ENCODE measurements around the gene EPHA3. TPM values are rescaled to one million over a fixed set of nuclear protein-coding genes. Genes with fewer than 3 reads are reported as not detected.

EPHA3 gene
- total RNA-seq, 1 experiment from 2014 or later, result not detected

DNA sequence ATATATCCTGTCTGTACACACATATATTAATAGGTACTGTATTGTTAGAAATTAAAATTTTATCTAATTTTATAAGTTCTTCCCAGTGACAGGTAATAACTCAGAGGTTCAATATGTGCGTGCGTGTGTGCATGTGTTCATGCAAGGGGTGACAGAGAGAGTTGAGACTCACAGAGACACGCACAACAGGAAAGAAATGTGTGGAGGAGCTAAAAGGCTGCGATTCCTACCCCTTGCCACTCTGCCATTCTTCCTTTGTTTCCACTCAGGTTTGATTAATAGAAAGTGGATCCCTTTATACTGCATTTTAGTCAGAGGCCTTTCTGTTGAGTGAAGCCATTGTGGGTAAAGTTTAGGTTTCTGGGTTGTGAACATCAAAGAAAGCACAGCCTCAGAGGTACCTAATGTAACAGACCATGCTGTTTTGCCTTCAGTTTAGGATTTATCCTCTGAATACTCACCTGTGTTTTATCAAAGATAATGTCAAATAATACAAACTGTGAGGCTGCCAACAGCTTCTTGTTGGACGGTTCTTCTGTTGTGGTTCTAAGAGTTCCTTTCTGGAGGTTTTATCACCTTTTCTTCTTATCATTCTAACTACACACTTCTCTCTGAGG, 182.3 kb downstream of the EPHA3 start:
- POLR2A ChIA-PET, result no interaction called here

GRCh38 chr3:89297199-89297598, 189.8 kb downstream of the EPHA3 start:
- no peaks in the 10 kb centered on the region for H3K27me3 ChIP-seq (replicated peaks; ENCODE audit: control insufficient read depth, insufficient read depth, low read length)
- TF ChIP-seq, protein P1, sequence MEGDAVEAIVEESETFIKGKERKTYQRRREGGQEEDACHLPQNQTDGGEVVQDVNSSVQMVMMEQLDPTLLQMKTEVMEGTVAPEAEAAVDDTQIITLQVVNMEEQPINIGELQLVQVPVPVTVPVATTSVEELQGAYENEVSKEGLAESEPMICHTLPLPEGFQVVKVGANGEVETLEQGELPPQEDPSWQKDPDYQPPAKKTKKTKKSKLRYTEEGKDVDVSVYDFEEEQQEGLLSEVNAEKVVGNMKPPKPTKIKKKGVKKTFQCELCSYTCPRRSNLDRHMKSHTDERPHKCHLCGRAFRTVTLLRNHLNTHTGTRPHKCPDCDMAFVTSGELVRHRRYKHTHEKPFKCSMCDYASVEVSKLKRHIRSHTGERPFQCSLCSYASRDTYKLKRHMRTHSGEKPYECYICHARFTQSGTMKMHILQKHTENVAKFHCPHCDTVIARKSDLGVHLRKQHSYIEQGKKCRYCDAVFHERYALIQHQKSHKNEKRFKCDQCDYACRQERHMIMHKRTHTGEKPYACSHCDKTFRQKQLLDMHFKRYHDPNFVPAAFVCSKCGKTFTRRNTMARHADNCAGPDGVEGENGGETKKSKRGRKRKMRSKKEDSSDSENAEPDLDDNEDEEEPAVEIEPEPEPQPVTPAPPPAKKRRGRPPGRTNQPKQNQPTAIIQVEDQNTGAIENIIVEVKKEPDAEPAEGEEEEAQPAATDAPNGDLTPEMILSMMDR (IDR thresholded peaks at IDR 0.05; ENCODE audit: insufficient read depth in 1 of 2, low read depth in 1 of 2, low read length in 1 of 2, severe bottlenecking in 1 of 2, unreplicated experiment in 1 of 2), result no peak
- H3K27me3 Mint-ChIP-seq (ENCODE audit: insufficient read depth, unreplicated experiment), result no peaks in the 10 kb centered on the region
- H3K36me3 ChIP-seq (ENCODE audit: control insufficient read depth, insufficient read depth, low read length), result no peaks in the 10 kb centered on the region
- no peaks in the 10 kb centered on the region for H3K4me1 Mint-ChIP-seq (ENCODE audit: low read depth, unreplicated experiment)
- H3K9me3 ChIP-seq, result no peaks in the 10 kb centered on the region
- no peak for DNase-seq
- no peak overlapping the region for H3K4me3 ChIP-seq (ENCODE audit: low read depth, low read length)
- intact Hi-C loops (cut with micrococcal nuclease; ENCODE audit: unreplicated experiment), result no loop called here
- H3K27ac Mint-ChIP-seq (ENCODE audit: unreplicated experiment), result no peak overlapping the region
- H3K4me3 Mint-ChIP-seq (ENCODE audit: unreplicated experiment), result no peak overlapping the region
- POLR2A ChIA-PET, result no interaction called here
- CTCF ChIA-PET, result no interaction called here
- no TSS peak for BruUV-seq (replicated peaks)
- H3K36me3 Mint-ChIP-seq (ENCODE audit: insufficient read depth, unreplicated experiment), result no peaks in the 10 kb centered on the region
- no peaks in the 10 kb centered on the region for H3K9me3 Mint-ChIP-seq (ENCODE audit: unreplicated experiment)
- H3K4me1 ChIP-seq, result no peaks in the 10 kb centered on the region

More for the DNA sequence above, 182.3 kb downstream of the EPHA3 start:
- no peak for DNase-seq
- H3K36me3 Mint-ChIP-seq (ENCODE audit: insufficient read depth, unreplicated experiment), result no peaks in the 10 kb centered on the region
- TF ChIP-seq, protein P1 (IDR thresholded peaks at IDR 0.05; ENCODE audit: insufficient read depth in 1 of 2, low read depth in 1 of 2, low read length in 1 of 2, severe bottlenecking in 1 of 2, unreplicated experiment in 1 of 2), result no peak
- H3K9me3 Mint-ChIP-seq (ENCODE audit: unreplicated experiment), result no peaks in the 10 kb centered on the region
- Histone ChIP-seq H3K9me3 (no peaks in the 10 kb centered on the region), H3K4me3 (ENCODE audit: low read depth, low read length) (no peak overlapping the region), H3K4me1 (no peaks in the 10 kb centered on the region), H3K27me3 (replicated peaks; ENCODE audit: control insufficient read depth, insufficient read depth, low read length) (no peaks in the 10 kb centered on the region), H3K36me3 (ENCODE audit: control insufficient read depth, insufficient read depth, low read length) (no peaks in the 10 kb centered on the region)
- BruUV-seq (replicated peaks), result no TSS peak
- intact Hi-C loops (cut with micrococcal nuclease; ENCODE audit: unreplicated experiment), result no loop called here
- H3K4me1 Mint-ChIP-seq (ENCODE audit: low read depth, unreplicated experiment), result no peaks in the 10 kb centered on the region
- no peak overlapping the region for H3K27ac Mint-ChIP-seq (ENCODE audit: unreplicated experiment)
- CTCF ChIA-PET, result no interaction called here
- H3K27me3 Mint-ChIP-seq (ENCODE audit: insufficient read depth, unreplicated experiment), result no peaks in the 10 kb centered on the region
- H3K4me3 Mint-ChIP-seq (ENCODE audit: unreplicated experiment), result no peak overlapping the region

GRCh38 chr3:89300526-89300925, 193.1 kb downstream of the EPHA3 start:
- BruUV-seq (replicated peaks), result no TSS peak
- intact Hi-C loops (cut with micrococcal nuclease; ENCODE audit: unreplicated experiment), result no loop called here
- Mint-ChIP-seq H3K36me3 (ENCODE audit: insufficient read depth, unreplicated experiment) (no peaks in the 10 kb centered on the region), H3K4me3 (ENCODE audit: unreplicated experiment) (no peak overlapping the region), H3K27me3 (ENCODE audit: insufficient read depth, unreplicated experiment) (no peaks in the 10 kb centered on the region), H3K27ac (ENCODE audit: unreplicated experiment) (no peak overlapping the region), H3K9me3 (ENCODE audit: unreplicated experiment) (no peaks in the 10 kb centered on the region), H3K4me1 (ENCODE audit: low read depth, unreplicated experiment) (no peaks in the 10 kb centered on the region)
- Histone ChIP-seq H3K4me1 (no peaks in the 10 kb centered on the region), H3K27me3 (replicated peaks; ENCODE audit: control insufficient read depth, insufficient read depth, low read length) (no peaks in the 10 kb centered on the region), H3K9me3 (no peaks in the 10 kb centered on the region), H3K4me3 (ENCODE audit: low read depth, low read length) (no peak overlapping the region), H3K36me3 (ENCODE audit: control insufficient read depth, insufficient read depth, low read length) (no peaks in the 10 kb centered on the region)
- TF ChIP-seq, protein P1 (IDR thresholded peaks at IDR 0.05; ENCODE audit: insufficient read depth in 1 of 2, low read depth in 1 of 2, low read length in 1 of 2, severe bottlenecking in 1 of 2, unreplicated experiment in 1 of 2), result no peak
- ChIA-PET POLR2A (no interaction called here), CTCF (no interaction called here)
- DNase-seq, result no peak
